T-helper 1 cell treated with Interleukin-12 subunit alpha and Interleukin-12 subunit beta and Interleukin-4 antibody, amounts not matched to agents 30 ng/mL and 1 ng/mL, for 36 hours (primary cell): ENCODE measurements around the gene AMFR. TPM values are rescaled to one million over a fixed set of nuclear protein-coding genes. Genes with fewer than 3 reads are reported as not detected.

Experiments used
- intact Hi-C: fragments of 100-400 bp; cut with micrococcal nuclease; formaldehyde crosslinking; loops from one replicate; pipeline ENCODE4 v1.15.1; 2024
- total RNA-seq: library from RNA; stranded (reverse); gene quantifications from 2 replicates; pipeline ENCODE4 v1.2.3, GENCODE V29; 2022

The AMFR gene
- total RNA-seq, 1 donor from 2014 or later = 50.3 TPM

DNA sequence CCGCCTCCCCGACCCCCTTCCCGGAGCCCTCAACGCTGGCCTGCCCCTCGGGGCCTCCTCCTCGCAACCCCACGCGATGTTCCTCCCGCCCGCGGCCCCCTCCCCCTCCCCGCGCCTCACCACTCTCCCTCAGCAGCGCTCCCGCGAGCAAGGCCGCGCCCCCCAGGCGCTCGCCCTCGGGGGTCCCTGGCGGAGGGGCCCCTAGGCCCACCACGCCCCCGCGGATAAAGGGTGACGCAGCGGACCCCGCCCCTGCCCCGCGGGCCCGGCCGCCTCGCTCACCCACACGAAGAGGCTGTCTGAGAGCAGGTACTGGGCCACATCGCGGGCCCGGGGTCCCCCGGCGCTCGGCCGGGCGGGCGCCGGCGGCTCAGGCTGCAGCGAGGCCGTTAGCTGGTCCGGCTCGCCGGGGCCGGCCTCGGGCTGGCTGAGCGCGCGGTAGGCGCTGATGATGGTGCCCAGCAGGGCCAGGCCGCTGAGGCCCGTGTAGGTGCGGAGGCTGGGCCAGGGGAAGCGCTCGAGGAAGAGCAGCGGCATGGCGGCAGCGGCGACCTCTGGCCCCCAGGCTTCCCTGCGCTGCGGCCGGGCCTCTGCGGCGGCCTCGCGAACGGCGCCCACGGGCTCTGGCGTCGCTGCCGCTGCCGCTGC lies 430 bp downstream of the AMFR start:
- intact Hi-C loops = loop anchor here (1.0 to 10.0 kb wide), 6 partner anchors 19 to 277 kb away; partner anchors contain the start of genes NUDT21 and OGFOD1

DNA sequence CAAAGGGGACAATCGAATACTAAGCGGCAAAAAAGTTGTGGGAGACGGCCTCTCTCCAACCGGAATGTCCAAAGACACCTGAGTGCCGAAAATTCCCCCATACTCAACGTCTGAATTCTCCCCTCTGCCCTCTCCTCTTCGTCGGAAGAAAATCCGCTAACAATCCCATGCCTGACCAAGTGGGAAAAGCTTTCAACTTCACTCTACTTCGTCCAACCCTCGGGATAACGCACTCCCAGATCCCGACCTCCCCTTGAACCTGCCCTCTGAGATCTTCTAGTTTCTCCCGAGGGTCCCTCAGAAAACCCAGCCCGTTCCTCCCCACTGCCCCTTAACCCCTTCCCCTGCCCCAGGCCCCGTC lies 961 bp downstream of the AMFR start:
- intact Hi-C loops = loop anchor here (1.0 to 10.0 kb wide), 4 partner anchors 18 to 220 kb away; no protein-coding TSS in a partner anchor

DNA sequence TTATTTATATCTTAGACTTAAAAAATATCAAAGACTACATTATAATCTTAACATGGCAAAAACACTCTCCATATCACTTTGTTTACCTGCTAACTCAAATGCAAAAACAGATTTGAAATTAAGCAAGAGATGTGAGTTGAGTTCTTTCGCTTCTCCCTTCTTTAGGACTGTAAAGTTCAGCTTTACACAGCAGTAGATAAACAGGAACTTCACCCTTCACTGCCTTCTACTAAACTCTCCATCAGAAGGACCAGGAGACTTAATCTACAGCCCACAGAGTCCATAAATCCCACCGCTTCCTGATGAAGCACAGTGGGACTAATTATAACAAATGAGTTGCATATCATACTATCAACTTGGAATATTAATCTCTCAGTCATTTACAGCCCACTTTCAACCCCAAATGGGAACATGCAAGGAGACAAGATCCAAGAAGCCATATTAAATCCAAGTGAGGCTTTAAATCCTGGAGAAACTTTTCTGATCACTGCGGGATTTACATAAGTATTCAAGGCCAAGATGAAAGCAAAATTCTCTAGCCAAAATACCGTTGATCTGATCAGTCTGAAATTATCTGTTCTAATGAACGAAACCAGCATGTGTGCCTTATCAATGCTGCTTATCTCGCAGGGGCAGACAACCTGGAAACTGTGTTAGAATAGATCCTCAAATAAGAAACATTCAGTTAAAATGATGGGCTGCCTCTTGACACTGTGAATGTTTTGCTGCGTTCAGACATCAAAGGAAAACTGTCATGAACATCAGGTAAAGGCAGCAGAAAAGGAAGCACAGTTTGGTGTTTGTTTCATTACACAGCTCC lies 1.6 kb downstream of the AMFR start:
- intact Hi-C loops = loop anchor here (1.0 to 10.0 kb wide), 4 partner anchors 17 to 219 kb away; no protein-coding TSS in a partner anchor

DNA sequence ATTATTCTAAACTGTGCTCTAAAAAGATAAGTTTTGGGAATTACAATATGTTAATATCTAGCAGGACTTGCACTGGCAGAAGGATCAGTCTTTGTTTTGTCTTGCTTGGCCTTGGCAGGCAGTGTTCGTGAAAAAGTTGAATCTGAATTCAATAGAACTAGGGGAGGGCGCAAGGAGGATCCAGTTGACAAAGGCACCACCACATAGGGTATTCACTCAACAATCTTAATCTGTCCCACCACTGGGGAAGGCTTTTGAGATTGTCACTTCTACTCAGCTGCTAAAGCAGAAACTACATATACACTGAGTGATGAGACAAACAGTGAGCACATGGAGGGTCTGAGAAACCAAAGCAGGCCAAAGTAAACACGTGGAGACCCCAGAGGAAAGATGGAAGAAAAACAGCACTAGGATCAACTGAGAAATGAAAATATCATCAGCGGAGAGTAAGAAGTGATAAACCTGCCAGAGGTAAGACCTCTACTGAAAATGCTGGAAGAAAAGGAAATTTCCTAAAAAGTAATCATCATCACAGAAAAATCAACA lies 2.4 kb downstream of the AMFR start:
- intact Hi-C loops = loop anchor here (10.0 kb wide), 1 partner anchor 218 kb away; no protein-coding TSS in a partner anchor

DNA sequence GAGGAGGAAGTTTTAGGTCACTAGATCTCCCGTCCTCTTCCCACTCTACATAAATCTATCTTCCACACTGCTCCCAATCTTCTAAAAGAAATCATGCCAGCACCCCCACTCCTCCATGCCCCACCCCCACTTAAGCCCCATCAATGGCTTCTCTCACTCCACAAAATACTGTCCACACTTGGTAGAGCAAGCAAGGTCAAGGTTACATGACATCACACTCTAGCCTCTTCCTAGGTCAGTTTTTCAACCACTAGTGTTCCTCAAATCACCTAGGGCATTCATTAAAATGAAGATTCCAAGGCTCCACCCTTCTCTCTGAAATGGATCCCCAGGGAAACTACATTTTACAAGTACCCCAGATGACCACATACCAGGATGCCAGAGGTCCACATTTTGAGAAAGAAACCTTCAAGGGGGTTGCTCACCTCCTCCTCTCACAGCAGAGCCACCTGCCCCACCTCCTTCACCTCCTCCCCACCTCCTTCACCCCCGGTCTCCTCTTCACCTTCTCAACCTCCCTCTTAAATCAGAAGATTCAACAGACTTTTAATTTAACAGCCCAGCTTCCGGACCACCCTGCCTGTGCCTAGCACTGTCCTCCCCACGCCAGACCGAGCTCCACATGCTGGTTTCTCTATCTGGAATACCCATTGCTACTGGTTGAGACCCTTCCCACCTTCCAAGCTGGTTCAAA lies 3.2 kb downstream of the AMFR start:
- intact Hi-C loops = loop anchor here (10.0 kb wide), 1 partner anchor 217 kb away; no protein-coding TSS in a partner anchor

DNA sequence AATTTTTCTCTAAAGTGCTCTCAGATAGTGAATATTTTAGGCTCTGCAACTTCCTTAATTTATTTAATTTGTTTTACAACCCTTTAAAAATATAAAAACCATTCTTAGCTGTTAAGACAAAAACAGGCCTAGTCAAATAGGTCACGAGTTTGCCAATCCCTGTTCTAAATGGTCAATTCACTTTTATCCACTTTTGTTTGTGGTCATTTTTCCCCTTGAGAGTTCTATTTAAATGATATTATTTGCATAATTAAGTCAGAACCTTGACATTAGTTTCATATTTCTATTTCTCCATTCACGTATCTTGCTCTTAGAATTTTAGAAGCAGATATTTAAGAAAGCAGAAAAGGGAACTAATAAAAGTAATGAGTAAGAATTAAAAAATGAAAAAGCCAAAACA lies 4.0 kb downstream of the AMFR start:
- intact Hi-C loops = loop anchor here (10.0 kb wide), 1 partner anchor 217 kb away; no protein-coding TSS in a partner anchor

DNA sequence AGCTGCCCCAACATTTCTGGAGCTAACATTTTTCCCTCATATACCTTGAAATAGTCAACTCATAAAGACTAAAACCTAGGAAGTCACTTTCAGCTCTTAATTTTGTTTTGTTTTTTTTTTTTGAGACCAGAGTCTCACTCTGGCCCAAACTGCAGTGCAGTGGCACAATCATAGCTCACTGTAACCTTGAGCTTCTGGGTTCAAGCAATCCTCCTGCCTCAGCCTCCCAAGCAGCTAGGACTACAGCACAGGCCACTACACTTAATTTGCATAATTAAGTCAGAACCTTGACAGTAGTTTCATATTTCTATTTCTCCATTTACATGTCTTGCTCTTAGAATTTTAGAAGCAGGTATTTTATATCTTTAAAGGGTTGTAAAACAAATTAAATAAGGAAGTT lies 4.7 kb downstream of the AMFR start:
- intact Hi-C loops = loop anchor here (10.0 kb wide), 1 partner anchor 216 kb away; no protein-coding TSS in a partner anchor

DNA sequence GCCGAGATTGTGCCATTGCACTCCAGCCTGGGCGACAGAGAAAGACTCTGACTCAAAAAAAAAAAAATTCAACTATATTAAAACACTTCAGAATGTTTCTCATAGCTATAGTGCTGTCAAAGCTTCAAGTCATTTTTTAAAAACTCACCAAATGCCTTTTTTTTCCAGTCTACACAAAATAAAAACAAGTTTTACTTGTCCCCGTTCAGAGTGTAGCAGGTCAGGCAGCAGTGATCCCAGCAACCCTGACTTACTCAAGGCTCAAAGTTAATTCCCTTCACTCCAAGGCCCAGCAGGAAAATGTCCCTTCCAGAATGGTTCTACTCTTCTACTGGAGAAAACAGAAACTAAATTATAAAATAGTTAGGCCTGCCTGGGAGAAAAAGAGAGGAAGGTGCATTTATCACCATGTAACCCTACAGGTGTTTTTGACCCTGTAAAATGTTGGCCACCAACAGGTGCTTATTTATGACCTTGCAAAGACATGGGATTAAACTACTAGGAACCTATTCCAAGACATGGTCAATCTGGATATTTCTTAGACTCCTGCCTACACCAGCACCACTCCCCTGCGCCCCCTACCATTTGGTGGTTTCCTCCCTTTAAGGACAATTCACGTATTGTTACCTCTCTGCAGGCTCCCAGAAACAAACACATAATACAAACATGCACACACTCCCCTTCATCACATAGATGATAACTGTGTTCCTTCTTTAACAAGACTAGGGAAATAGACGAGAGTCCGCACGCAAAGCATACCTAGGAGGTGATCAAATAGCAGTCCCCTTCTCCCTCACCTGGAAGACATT lies 5.4 kb downstream of the AMFR start:
- intact Hi-C loops = loop anchor here (10.0 kb wide), 1 partner anchor 215 kb away; no protein-coding TSS in a partner anchor

DNA sequence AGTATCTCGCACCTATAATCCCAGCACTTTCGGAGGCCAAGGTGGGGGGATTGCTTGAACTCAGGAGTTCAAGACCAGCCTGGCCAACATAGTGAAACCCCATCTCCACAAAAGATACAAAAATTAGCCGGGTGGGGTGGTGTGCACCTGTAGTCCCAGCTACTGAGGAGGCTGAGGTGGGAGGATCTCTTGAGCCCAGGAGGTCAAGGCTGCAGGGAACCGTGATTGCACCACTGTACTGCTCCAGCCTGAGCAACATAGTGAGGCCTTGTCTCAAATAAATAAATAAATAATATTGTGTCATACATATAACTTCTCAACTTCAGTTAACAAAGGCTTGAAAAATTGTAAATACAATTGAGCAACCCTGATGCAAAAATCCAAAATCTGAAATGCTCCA lies 8.2 kb downstream of the AMFR start:
- intact Hi-C loops = no loop called here

DNA sequence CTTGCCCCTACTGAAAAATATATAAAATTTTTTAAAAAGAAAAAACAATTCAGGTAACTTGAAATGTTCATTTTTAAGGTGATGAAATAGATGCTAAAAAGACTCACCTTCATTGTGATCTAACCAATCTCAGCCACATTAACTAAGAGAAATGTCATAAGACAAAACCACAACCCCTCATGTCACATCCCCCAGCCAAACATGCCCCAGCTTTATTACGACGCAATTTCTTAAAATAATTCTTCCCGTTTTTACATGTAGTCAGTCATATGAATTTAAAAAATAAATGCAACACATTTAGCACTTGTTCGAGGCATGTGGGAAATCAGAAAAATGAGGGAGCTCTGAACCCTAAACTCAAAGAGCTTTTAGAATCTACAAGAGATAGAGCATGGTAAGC lies 9.5 kb downstream of the AMFR start:
- intact Hi-C loops = no loop called here

DNA sequence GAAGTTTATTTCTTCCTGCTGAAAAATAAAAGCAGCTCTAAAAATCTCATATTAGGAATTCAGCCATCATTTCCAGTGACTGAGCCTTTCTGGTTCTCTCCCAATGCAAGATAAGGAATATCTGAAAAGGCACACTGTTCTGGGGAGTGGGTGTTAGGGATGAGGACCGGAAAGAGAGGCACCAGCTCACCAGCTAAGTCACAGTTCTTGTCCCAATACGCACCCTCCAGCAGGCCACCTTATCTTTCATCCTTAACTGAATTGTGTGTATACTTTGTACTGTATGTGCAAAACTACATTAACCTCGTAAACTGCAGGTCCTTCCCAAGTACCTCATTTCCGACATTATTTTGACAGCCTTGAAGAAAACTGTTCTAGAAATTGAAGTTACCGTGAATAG lies 11.0 kb downstream of the AMFR start:
- intact Hi-C loops = no loop called here

DNA sequence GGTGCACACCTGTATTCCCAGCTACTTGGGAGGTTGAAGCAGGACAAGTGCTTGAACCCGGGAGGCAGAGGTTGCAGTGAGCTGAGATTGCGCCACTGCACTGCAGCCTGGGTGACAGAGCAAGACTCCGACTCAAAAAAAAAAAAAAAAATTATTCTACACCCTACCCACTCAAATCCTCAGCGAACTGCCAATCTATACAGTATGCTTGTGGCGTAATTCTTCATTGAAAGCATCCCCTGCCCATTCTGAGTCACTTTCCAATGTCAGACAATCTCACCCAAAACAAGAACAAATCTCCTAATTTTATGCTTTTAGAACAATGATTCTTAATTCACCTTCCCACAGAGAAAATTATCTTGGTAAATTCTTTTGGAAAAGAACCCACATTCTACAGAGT lies 12.0 kb downstream of the AMFR start:
- intact Hi-C loops = no loop called here

DNA sequence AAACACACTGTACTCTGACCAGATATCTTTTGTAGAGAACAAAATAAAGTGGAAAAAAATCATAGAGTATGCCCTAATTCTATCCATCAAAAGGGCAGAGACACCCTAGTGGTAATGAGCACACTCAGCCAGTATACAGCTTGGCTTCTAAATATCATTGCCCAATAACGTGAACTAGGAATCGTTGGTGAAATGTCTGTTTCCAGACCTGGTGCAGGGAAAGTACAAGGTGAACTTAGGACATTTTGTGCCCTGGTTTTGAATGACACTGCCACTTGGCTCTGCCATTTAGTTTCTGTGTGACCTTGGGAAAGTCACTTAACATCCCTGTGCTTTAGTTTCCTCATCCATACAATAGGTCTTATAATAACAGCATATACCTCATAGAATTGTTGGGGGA lies 13.7 kb downstream of the AMFR start:
- intact Hi-C loops = no loop called here

DNA sequence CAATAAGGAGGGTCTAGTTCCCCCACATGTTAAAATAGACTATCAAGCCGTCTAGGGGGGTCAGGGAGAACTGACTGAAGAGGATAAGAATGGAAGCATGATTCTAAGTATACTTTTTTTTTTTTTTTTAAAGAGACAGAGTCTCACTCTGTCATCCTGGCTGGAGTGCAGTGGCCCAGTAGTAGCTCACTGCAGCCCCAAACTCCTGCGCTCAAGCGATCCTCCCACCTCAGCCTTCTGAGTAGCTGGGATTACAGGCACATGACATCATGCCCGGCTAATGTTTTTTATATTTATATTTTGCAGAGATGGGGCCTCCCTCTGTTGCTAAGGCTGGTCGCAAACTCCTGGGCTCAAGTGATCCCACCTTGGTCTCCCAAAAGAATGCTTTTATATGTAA lies 14.2 kb downstream of the AMFR start:
- intact Hi-C loops = no loop called here

DNA sequence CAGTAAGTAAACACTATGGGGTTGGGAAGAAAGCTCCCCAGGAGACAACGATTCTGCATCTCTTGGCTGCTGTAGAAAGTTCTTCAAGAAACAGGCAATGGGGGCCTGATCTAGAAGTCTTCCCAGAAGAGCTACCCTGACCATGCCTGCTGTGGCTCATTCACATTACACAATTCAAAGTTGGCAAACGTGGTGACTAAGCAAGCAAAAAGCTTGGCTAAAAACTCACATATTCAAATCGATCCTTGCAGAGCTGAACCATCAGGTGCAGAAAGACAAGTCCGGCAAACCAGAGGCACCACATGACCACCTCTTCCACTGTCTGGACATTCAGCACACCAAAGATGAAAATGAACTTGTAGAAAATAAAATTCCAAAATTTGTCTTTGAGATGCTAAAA lies 16.1 kb downstream of the AMFR start:
- intact Hi-C loops = no loop called here

DNA sequence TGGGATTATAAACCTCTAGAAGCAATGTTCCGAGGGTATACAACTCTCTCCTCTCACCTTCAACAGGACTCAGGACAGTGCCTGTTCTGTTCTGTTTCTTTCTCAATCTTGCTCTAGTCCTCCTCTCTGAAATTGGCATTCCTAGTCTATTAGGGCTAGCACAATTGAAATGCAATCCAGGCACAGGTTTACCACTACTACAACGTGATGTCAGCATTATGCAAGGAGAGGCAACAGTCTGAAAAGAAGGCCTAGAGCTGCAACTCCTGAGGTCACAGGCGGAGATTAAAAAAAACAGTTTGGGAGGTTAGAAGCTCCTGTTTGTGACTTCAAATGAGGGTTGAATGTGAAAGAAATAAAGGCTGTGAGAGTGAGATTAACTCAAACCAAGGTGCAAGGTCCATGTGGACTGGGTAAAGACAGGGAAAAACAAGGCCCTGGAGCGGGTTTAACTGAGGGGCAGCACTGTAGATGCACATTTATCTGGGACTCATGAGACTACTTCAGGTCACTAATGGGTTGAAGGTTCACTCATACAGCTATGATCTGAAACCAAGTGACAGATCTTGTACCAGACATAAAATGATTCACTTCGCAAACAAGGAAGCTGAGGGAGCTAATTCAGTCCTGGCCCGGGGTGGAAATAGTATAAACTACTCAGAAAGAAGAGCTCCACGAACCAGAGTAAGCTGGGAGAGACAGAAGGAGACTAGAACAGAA lies 16.8 kb downstream of the AMFR start:
- intact Hi-C loops = no loop called here

DNA sequence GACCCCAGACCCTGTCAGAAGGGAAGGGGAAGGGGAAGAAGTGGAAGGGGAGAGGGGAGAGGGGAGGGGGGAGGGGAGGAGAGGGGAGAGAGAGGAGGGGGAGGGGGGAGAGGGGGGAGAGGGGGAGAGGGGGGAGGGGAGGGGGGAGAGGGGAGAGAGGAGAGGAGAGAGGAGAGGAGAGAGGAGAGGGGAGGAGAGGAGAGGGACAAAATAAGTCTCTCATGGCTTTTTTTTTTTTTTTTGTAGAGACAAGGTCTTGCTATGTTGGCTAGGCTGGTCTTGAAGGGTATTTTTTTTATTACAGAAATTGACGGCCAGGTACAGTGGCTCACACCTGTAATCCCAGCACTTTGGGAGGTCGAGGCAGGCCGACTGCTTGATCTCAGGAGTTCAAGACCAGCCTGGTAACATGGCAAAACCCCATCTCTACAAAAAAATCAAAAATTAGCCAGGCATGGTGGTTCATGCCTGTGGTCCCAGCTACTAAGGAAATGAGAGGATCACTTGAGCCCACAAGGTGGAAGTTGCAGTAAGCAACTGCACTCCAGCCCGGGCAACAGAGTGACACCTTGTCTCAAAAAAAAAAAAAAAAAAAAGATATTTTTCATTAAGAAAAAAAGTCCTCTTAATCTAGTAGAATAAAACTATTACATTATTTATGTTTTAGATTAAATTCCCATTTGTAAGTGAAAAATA lies 19.2 kb downstream of the AMFR start:
- intact Hi-C loops = loop anchor here (1.0 kb wide), 1 partner anchor 18 kb away; no protein-coding TSS in a partner anchor

DNA sequence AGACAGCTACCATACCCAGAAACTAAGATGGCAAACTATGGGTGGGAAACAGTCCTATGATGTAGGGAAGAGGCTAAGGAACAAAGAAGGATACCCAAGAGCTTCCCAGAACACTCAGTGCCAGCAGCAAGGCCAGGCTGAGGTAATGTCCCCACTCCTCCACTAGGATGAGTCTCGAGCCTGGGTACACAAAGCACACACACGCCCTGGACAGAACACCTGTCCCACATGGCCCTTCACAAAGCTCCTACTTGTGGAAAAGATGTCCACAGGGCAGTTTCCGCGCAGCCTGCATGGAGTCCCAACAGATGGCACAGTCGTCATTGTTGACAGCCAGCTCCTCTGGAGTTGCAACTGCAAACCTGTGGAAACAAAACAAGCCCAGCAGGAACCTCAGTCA lies 23.9 kb downstream of the AMFR start:
- intact Hi-C loops = no loop called here

DNA sequence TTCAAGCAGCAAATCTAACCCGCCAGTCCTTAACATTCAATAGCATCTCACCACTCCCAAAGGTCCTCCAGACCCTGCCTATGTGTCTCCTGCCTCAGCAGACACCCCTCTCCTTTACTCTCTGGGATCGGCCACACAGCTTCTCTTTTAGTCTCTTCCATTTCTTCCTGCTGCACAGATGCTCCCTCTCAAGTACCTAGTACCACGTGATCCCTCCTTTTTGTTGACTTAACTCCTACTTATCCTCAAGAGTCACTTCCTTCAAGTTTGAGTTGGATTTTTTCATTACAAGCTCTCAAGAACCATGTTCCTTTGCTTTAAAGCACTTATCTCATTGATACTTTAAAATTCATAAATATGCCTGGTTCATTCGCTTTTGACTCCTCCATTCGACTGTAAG lies 24.9 kb downstream of the AMFR start:
- intact Hi-C loops = no loop called here
